ENCODE measurements around the gene LCP2. TPM values are rescaled to one million over a fixed set of nuclear protein-coding genes. Genes with fewer than 3 reads are reported as not detected.

The LCP2 gene
- total and polyA plus RNA-seq, 3 experiments from 2014 or later = 219 to 288 (median 224) TPM

- Mint-ChIP-seq H3K27ac (peak overlapping the region; percentile 93 to 99 (median 96)), H3K9me3 (no peaks in the 10 kb centered on the region), H3K36me3 (peaks cover 11 to 94% (median 30%) of the 10 kb centered on the region in 3 donors), H3K4me1 (peaks cover 86 to 97% (median 93%) of the 10 kb centered on the region in 3 donors), H3K4me3 (peak overlapping the region; percentile 64 to 83 (median 70)), H3K27me3 (peaks cover 0 to 2% of the 10 kb centered on the region in 2 donors)
- Histone ChIP-seq H3K4me3 (ENCODE audit: low read length) (peak overlapping the region; percentile 35), H3K27ac (ENCODE audit: low read depth, low read length) (peak overlapping the region; percentile 2), H3K4me1 (ENCODE audit: insufficient read depth, low read length) (peaks cover 90% of the 10 kb centered on the region), H3K9me3 (ENCODE audit: low read length) (no peaks in the 10 kb centered on the region), H3K27me3 (ENCODE audit: insufficient read depth, low read length, poor library complexity, severe bottlenecking) (no peaks in the 10 kb centered on the region), H3K36me3 (ENCODE audit: insufficient read depth, low read length) (peaks cover 75% of the 10 kb centered on the region)
- DNase-seq = peak; percentile 72 to 87 (median 78)
- ChIA-PET CTCF (interaction anchor here (0.7 to 6.7 kb wide), 19 partner anchors 8 to 72 kb away, joined by 3 to 182 read pairs (median 5); partner anchors contain the start of genes C5orf58 and LCP2), POLR2A (interaction anchor here (1.1 to 2.9 kb wide), 10 partner anchors 9 to 71 kb away, joined by 3 to 14 read pairs (median 8); no protein-coding TSS in a partner anchor)
Observed at GRCh38 chr5:170267431-170268152, 30.0 kb downstream of the LCP2 start.

- H3K9me3 ChIP-seq (ENCODE audit: low read length) = no peaks in the 10 kb centered on the region
- peaks cover 73% of the 10 kb centered on the region for H3K36me3 ChIP-seq (ENCODE audit: insufficient read depth, low read length)
- peaks cover 92% of the 10 kb centered on the region for H3K4me1 ChIP-seq (ENCODE audit: insufficient read depth, low read length)
- peak overlapping the region; percentile 2 for H3K27ac ChIP-seq (ENCODE audit: low read depth, low read length)
- H3K4me3 ChIP-seq (ENCODE audit: low read length) = peak overlapping the region; percentile 35
- Mint-ChIP-seq H3K27me3 (peaks cover 0 to 2% of the 10 kb centered on the region in 2 donors), H3K4me1 (peaks cover 88 to 98% (median 93%) of the 10 kb centered on the region in 3 donors), H3K9me3 (no peaks in the 10 kb centered on the region), H3K4me3 (peak overlapping the region; percentile 64 to 83 (median 70)), H3K27ac (peak overlapping the region; percentile 93 to 99 (median 96)), H3K36me3 (peaks cover 13 to 96% (median 31%) of the 10 kb centered on the region in 3 donors)
- CTCF ChIA-PET = interaction anchor here (0.7 to 6.7 kb wide), 18 partner anchors 8 to 72 kb away, joined by 3 to 182 read pairs (median 6); partner anchors contain the start of gene LCP2
- peak; percentile 28 to 69 (median 49) for DNase-seq
- POLR2A ChIA-PET = interaction anchor here (0.5 to 2.9 kb wide), 13 partner anchors 9 to 72 kb away, joined by 3 to 14 read pairs (median 7); partner anchors contain the start of gene LCP2
- H3K27me3 ChIP-seq (ENCODE audit: insufficient read depth, low read length, poor library complexity, severe bottlenecking) = no peaks in the 10 kb centered on the region
Observed at GRCh38 chr5:170266570-170267381, 30.8 kb downstream of the LCP2 start.

GRCh38 chr5:170265522-170265921 is 32.1 kb downstream of the LCP2 start:
- no peak overlapping the region for H3K4me3 ChIP-seq (ENCODE audit: low read length)
- Mint-ChIP-seq H3K27me3 (peaks cover 0 to 2% of the 10 kb centered on the region in 2 donors), H3K4me1 (peaks cover 88 to 98% (median 93%) of the 10 kb centered on the region in 3 donors), H3K9me3 (no peaks in the 10 kb centered on the region), H3K27ac (peak overlapping the region in 7 of 8 donors; percentile 29 to 99 (median 95)), H3K36me3 (peaks cover 17 to 96% (median 30%) of the 10 kb centered on the region in 3 donors), H3K4me3 (no peak overlapping the region)
- no peak for DNase-seq
- ChIA-PET POLR2A (interaction anchor here (0.6 to 2.3 kb wide), 5 partner anchors 32 to 1917 kb away, joined by 3 to 13 read pairs (median 8); partner anchors contain the start of gene LCP2), CTCF (interaction anchor here (1.0 to 6.7 kb wide), 6 partner anchors 10 to 74 kb away, joined by 3 to 182 read pairs (median 68); partner anchors contain the start of gene LCP2)
- no peaks in the 10 kb centered on the region for H3K9me3 ChIP-seq (ENCODE audit: low read length)
- H3K4me1 ChIP-seq (ENCODE audit: insufficient read depth, low read length) = peaks cover 93% of the 10 kb centered on the region
- H3K36me3 ChIP-seq (ENCODE audit: insufficient read depth, low read length) = peaks cover 72% of the 10 kb centered on the region
- H3K27ac ChIP-seq (ENCODE audit: low read depth, low read length) = peak overlapping the region; percentile 17
- H3K27me3 ChIP-seq (ENCODE audit: insufficient read depth, low read length, poor library complexity, severe bottlenecking) = no peaks in the 10 kb centered on the region

GRCh38 chr5:170263906-170264305 is 33.7 kb downstream of the LCP2 start:
- H3K27me3 ChIP-seq (ENCODE audit: insufficient read depth, low read length, poor library complexity, severe bottlenecking) = no peaks in the 10 kb centered on the region
- H3K36me3 Mint-ChIP-seq = peaks cover 15 to 97% (median 30%) of the 10 kb centered on the region in 3 donors
- H3K4me3 Mint-ChIP-seq = peak overlapping the region in 2 of 7 donors; percentile 14 to 29
- CTCF ChIA-PET = interaction anchor here (5.0 to 6.7 kb wide), 3 partner anchors 12 to 75 kb away, joined by 49 to 182 read pairs (median 114); partner anchors contain the start of gene LCP2
- H3K27ac ChIP-seq (ENCODE audit: low read depth, low read length) = no peak overlapping the region
- no peaks in the 10 kb centered on the region for H3K9me3 Mint-ChIP-seq
- POLR2A ChIA-PET = interaction anchor here (2.3 kb wide), 1 partner anchor 68 kb away, joined by 8 read pairs; no protein-coding TSS in a partner anchor
- H3K36me3 ChIP-seq (ENCODE audit: insufficient read depth, low read length) = peaks cover 73% of the 10 kb centered on the region
- H3K27me3 Mint-ChIP-seq = peaks cover 0 to 4% of the 10 kb centered on the region in 2 donors
- peak overlapping the region; percentile 21 to 96 (median 88) for H3K27ac Mint-ChIP-seq
- H3K4me1 ChIP-seq (ENCODE audit: insufficient read depth, low read length) = peaks cover 91% of the 10 kb centered on the region
- peaks cover 86 to 98% (median 92%) of the 10 kb centered on the region in 3 donors for H3K4me1 Mint-ChIP-seq
- DNase-seq = no peak
- no peaks in the 10 kb centered on the region for H3K9me3 ChIP-seq (ENCODE audit: low read length)
- H3K4me3 ChIP-seq (ENCODE audit: low read length) = no peak overlapping the region

GRCh38 chr5:170262061-170263045 is 35.2 kb downstream of the LCP2 start:
- ChIA-PET POLR2A (interaction anchor here (0.6 to 2.4 kb wide), 14 partner anchors 12 to 77 kb away, joined by 3 to 21 read pairs (median 6); partner anchors contain the start of gene LCP2), CTCF (interaction anchor here (0.6 to 6.0 kb wide), 17 partner anchors 11 to 77 kb away, joined by 3 to 50 read pairs (median 5); partner anchors contain the start of gene LCP2)
- Mint-ChIP-seq H3K27me3 (peaks cover 0 to 2% of the 10 kb centered on the region in 2 donors), H3K9me3 (no peaks in the 10 kb centered on the region), H3K4me3 (peak overlapping the region; percentile 54 to 80 (median 76)), H3K4me1 (peaks cover 80 to 91% (median 91%) of the 10 kb centered on the region in 3 donors), H3K27ac (peak overlapping the region; percentile 91 to 98 (median 96)), H3K36me3 (peaks cover 25 to 98% (median 38%) of the 10 kb centered on the region in 3 donors)
- Histone ChIP-seq H3K4me1 (ENCODE audit: insufficient read depth, low read length) (peaks cover 76% of the 10 kb centered on the region), H3K4me3 (ENCODE audit: low read length) (no peak overlapping the region), H3K27me3 (ENCODE audit: insufficient read depth, low read length, poor library complexity, severe bottlenecking) (no peaks in the 10 kb centered on the region), H3K36me3 (ENCODE audit: insufficient read depth, low read length) (peaks cover 79% of the 10 kb centered on the region), H3K9me3 (ENCODE audit: low read length) (no peaks in the 10 kb centered on the region), H3K27ac (ENCODE audit: low read depth, low read length) (no peak overlapping the region)
- peak in 4 of 5 donors; percentile 40 to 88 (median 78) for DNase-seq

GRCh38 chr5:170261528-170262043 is 36.0 kb downstream of the LCP2 start:
- ChIA-PET POLR2A (interaction anchor here (0.6 to 2.4 kb wide), 11 partner anchors 13 to 77 kb away, joined by 3 to 21 read pairs (median 6); partner anchors contain the start of gene LCP2), CTCF (interaction anchor here (0.6 to 6.0 kb wide), 16 partner anchors 10 to 78 kb away, joined by 3 to 50 read pairs (median 6); partner anchors contain the start of gene LCP2)
- no peak overlapping the region for H3K27ac ChIP-seq (ENCODE audit: low read depth, low read length)
- peak overlapping the region; percentile 54 to 80 (median 76) for H3K4me3 Mint-ChIP-seq
- H3K27me3 ChIP-seq (ENCODE audit: insufficient read depth, low read length, poor library complexity, severe bottlenecking) = no peaks in the 10 kb centered on the region
- peaks cover 68% of the 10 kb centered on the region for H3K4me1 ChIP-seq (ENCODE audit: insufficient read depth, low read length)
- H3K27me3 Mint-ChIP-seq = peaks cover 0 to 2% of the 10 kb centered on the region in 2 donors
- H3K27ac Mint-ChIP-seq = peak overlapping the region; percentile 91 to 98 (median 96)
- peaks cover 79 to 91% (median 91%) of the 10 kb centered on the region in 3 donors for H3K4me1 Mint-ChIP-seq
- peaks cover 25 to 98% (median 40%) of the 10 kb centered on the region in 3 donors for H3K36me3 Mint-ChIP-seq
- no peaks in the 10 kb centered on the region for H3K9me3 Mint-ChIP-seq
- H3K9me3 ChIP-seq (ENCODE audit: low read length) = no peaks in the 10 kb centered on the region
- no peak overlapping the region for H3K4me3 ChIP-seq (ENCODE audit: low read length)
- no peak for DNase-seq
- peaks cover 84% of the 10 kb centered on the region for H3K36me3 ChIP-seq (ENCODE audit: insufficient read depth, low read length)

All from CD8-positive, alpha-beta memory T cell (primary cell).